ENCODE measurements around the gene TSPAN7. TPM values are rescaled to one million over a fixed set of nuclear protein-coding genes. Genes with fewer than 3 reads are reported as not detected.

Gene TSPAN7
- total RNA-seq, 2 experiments from 2014 or later: not detected

DNA sequence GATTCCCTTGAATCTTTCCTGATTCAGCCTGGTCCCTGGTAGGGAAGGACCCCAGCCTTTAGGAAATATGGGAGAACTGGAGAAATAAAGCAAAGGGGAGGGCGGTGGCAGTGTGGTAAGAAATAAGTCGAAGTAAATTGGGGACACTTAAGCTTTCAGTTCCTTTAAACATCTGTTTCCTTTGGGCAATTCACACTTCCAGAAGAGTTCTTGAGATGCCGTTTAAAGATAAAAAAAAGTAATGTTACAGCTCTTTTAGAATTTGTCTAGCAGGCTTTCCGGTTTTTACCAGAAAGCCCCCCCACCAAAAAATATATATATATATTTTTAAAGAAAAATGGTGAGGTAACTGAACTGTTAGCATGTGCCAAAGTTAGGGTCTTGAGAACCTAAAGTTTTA is 46.6 kb downstream of the TSPAN7 start:
- H3K27me3 Mint-ChIP-seq: peaks cover 9% of the 10 kb centered on the region
- CTCF ChIA-PET: no interaction called here
- no peak overlapping the region for H3K27ac Mint-ChIP-seq
- no peak overlapping the region for H3K4me3 Mint-ChIP-seq
- no peaks in the 10 kb centered on the region for H3K4me1 Mint-ChIP-seq
- H3K9me3 Mint-ChIP-seq (ENCODE audit: low read depth): no peaks in the 10 kb centered on the region
- no peak for ATAC-seq
- H3K36me3 Mint-ChIP-seq: no peaks in the 10 kb centered on the region
- no peak for DNase-seq

DNA sequence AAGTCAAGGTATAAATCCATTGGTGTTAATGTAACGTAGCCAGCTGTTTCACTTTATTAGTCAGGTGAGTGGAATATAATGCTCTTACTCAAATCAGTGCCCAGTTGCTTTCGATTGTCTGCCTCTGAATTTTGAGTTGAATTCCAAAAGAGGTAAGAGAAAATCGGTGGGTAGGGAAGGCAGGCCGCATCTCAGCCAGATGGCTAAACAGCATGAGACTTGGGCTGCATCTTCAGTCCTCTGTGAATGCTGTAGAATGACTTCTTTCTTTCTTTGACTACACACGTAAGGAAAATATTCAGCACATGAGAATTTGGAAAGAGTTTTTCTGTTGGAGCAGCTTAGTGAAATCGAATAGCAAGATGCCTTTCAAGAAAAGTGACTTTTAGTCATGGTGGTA is 49.5 kb downstream of the TSPAN7 start:
- CTCF ChIA-PET: no interaction called here
- Mint-ChIP-seq H3K27me3 (peaks cover 11% of the 10 kb centered on the region), H3K27ac (no peak overlapping the region), H3K4me1 (no peaks in the 10 kb centered on the region), H3K36me3 (no peaks in the 10 kb centered on the region), H3K4me3 (no peak overlapping the region), H3K9me3 (ENCODE audit: low read depth) (no peaks in the 10 kb centered on the region)
- no peak for DNase-seq
- no peak for ATAC-seq

DNA sequence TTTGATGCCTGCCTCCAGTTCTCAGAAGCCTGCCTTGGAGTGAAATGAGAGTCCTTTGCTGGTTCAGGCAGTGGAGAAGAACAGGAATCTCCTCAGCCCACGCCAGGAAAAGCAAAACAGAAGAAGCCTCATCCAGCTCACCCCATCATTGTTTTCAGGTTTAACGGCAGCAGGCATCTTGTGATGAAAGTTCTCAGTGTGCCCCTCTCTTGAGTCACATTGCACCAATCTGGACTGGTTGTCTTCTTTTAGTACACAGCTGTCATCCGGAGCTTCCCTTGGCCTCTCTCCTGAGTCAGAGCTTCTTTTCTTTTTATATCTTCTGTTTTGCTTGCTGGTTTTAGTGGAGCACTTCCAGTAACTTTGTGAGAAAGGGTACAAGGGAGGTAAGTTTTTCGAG is 50.9 kb downstream of the TSPAN7 start:
- H3K4me3 Mint-ChIP-seq: no peak overlapping the region
- no peak for ATAC-seq
- H3K36me3 Mint-ChIP-seq: no peaks in the 10 kb centered on the region
- H3K27me3 Mint-ChIP-seq: peaks cover 8% of the 10 kb centered on the region
- CTCF ChIA-PET: no interaction called here
- H3K9me3 Mint-ChIP-seq (ENCODE audit: low read depth): no peaks in the 10 kb centered on the region
- H3K4me1 Mint-ChIP-seq: no peaks in the 10 kb centered on the region
- H3K27ac Mint-ChIP-seq: no peak overlapping the region
- DNase-seq: no peak

- H3K4me3 Mint-ChIP-seq: no peak overlapping the region
- H3K27ac Mint-ChIP-seq: no peak overlapping the region
- ATAC-seq (no peak), DNase-seq (no peak)
- no peaks in the 10 kb centered on the region for H3K36me3 Mint-ChIP-seq
- no peaks in the 10 kb centered on the region for H3K9me3 Mint-ChIP-seq (ENCODE audit: low read depth)
- peaks cover 8% of the 10 kb centered on the region for H3K27me3 Mint-ChIP-seq
- no peaks in the 10 kb centered on the region for H3K4me1 Mint-ChIP-seq
- CTCF ChIA-PET: no interaction called here
These were observed 53.1 kb downstream of the TSPAN7 start for GRCh38 chrX:38614485-38614884.

- ATAC-seq: no peak
- Mint-ChIP-seq H3K36me3 (no peaks in the 10 kb centered on the region), H3K4me3 (no peak overlapping the region), H3K27me3 (peaks cover 8% of the 10 kb centered on the region), H3K4me1 (no peaks in the 10 kb centered on the region), H3K27ac (no peak overlapping the region), H3K9me3 (ENCODE audit: low read depth) (no peaks in the 10 kb centered on the region)
- DNase-seq: no peak
- CTCF ChIA-PET: no interaction called here
These were observed 55.6 kb downstream of the TSPAN7 start for GRCh38 chrX:38616904-38617303.

DNA sequence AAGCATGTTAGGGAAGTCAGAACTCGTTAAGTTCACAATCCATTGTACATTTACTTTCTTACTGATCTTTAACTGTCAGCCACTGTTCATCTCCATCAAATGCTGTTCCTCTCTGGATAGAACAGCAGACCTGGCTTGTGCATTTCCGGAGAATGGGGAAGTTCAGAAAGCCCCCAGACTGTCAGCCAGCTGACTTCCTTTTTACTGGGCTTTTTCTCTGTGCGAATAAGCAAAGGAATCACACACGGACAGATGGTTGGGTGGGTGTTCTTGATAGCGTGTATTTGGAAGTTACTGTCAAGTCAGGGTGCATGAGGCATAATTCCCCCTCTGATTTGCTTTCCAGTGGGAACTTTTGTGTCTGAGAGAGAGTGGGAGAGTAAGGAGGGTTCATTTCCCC is 56.8 kb downstream of the TSPAN7 start:
- peaks cover 8% of the 10 kb centered on the region for H3K27me3 Mint-ChIP-seq
- no peaks in the 10 kb centered on the region for H3K9me3 Mint-ChIP-seq (ENCODE audit: low read depth)
- no peaks in the 10 kb centered on the region for H3K4me1 Mint-ChIP-seq
- H3K36me3 Mint-ChIP-seq: no peaks in the 10 kb centered on the region
- ATAC-seq: no peak
- no peak overlapping the region for H3K4me3 Mint-ChIP-seq
- no peak overlapping the region for H3K27ac Mint-ChIP-seq
- CTCF ChIA-PET: no interaction called here
- DNase-seq: no peak

GRCh38 chrX:38620623-38621022 is 59.3 kb downstream of the TSPAN7 start:
- Mint-ChIP-seq H3K9me3 (ENCODE audit: low read depth) (no peaks in the 10 kb centered on the region), H3K4me3 (no peak overlapping the region), H3K36me3 (no peaks in the 10 kb centered on the region), H3K27ac (no peak overlapping the region), H3K27me3 (peaks cover 13% of the 10 kb centered on the region), H3K4me1 (peaks cover 1% of the 10 kb centered on the region)
- DNase-seq: no peak
- ATAC-seq: no peak
- CTCF ChIA-PET: no interaction called here

DNA sequence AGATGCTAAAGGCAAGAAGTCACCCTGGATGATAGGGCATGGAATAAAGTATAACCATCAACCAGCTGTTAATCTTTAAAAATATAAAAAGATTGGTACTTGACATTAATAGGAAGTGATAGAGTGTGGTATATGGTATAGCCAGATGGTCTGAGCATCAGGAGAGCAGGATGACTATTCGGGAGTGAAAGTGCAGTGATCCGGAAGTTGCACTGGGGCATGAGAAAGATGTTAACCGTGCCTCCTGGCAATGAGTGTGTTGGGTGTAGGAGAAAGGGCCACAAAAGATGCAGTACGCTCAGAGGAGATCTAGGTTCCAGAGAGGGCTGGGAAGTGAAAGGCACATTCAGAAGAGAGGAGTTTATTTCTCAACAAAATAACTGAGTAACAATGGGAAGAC is 65.0 kb downstream of the TSPAN7 start:
- Mint-ChIP-seq H3K36me3 (no peaks in the 10 kb centered on the region), H3K4me1 (peaks cover 1% of the 10 kb centered on the region), H3K27ac (no peak overlapping the region), H3K4me3 (no peak overlapping the region), H3K9me3 (ENCODE audit: low read depth) (no peaks in the 10 kb centered on the region), H3K27me3 (peaks cover 12% of the 10 kb centered on the region)
- DNase-seq: no peak
- no peak for ATAC-seq
- CTCF ChIA-PET: no interaction called here

DNA sequence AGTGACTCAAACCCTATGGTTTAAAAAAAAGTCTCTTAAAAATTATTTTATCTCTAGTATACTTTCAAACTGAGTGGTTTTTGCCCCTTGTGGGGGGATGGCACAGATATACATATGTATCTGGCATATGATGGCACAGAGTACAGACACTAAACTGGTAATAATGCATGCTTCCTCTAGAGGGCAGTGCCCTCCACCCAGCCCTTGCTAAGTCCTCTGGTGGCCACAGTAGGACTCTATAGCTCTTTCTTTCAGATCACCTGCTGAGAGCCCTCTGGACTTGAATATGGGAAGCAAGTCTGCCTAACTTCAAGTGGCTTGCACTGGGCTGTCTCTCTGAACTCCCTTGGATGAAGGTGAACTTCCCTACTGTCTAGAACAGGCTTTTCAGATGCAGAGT is 66.3 kb downstream of the TSPAN7 start:
- no peak overlapping the region for H3K27ac Mint-ChIP-seq
- H3K27me3 Mint-ChIP-seq: peaks cover 12% of the 10 kb centered on the region
- H3K9me3 Mint-ChIP-seq (ENCODE audit: low read depth): no peaks in the 10 kb centered on the region
- CTCF ChIA-PET: interaction anchor here (0.6 to 1.0 kb wide), 3 partner anchors 21 to 781 kb away, joined by 3 read pairs; no protein-coding TSS in a partner anchor
- peak; percentile 42 for DNase-seq
- peak; percentile 53 for ATAC-seq
- peaks cover 1% of the 10 kb centered on the region for H3K4me1 Mint-ChIP-seq
- H3K36me3 Mint-ChIP-seq: no peaks in the 10 kb centered on the region
- H3K4me3 Mint-ChIP-seq: no peak overlapping the region

DNA sequence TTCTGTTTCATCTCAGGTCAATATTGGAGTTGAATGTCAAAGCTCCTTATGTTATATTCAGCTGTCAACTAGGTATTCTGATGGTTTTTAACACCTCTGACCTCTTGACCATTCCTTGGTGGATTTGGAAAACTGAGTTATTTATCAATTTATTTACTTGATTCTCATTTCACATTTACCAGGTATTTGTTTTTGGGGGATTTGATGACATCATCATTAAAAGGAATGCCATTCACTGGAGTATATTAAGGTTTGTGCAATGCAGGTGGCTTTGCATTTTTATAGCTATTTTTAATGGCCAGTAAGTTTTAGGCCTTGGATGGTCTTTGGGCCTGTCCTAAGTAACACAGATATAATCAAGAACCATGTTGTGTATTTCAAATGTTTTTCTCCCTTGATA is 67.2 kb downstream of the TSPAN7 start:
- no peaks in the 10 kb centered on the region for H3K9me3 Mint-ChIP-seq (ENCODE audit: low read depth)
- no peak for DNase-seq
- no peak overlapping the region for H3K27ac Mint-ChIP-seq
- no peaks in the 10 kb centered on the region for H3K4me1 Mint-ChIP-seq
- H3K27me3 Mint-ChIP-seq: peaks cover 12% of the 10 kb centered on the region
- CTCF ChIA-PET: no interaction called here
- H3K36me3 Mint-ChIP-seq: no peaks in the 10 kb centered on the region
- no peak overlapping the region for H3K4me3 Mint-ChIP-seq
- no peak for ATAC-seq

DNA sequence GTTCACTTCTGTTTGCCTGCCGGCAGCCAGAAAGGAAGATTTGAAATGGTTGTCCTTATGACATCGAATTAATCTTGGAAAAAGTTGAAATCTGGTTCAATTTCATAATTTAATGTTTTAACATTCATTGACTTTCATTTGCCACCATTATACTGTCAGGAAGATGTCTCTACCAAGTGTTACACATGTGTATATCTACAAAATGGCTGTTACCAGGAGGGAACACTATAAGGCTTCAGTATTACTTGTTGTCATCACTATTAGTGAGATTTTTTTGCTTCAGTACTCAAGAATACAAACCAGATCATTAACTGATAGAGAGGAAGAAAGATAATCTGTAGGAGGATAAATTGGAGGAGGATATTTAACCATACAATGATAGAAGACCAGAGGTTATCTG is 71.2 kb downstream of the TSPAN7 start:
- CTCF ChIA-PET: no interaction called here
- Mint-ChIP-seq H3K27me3 (no peaks in the 10 kb centered on the region), H3K27ac (no peak overlapping the region), H3K4me1 (peaks cover 9% of the 10 kb centered on the region), H3K36me3 (no peaks in the 10 kb centered on the region), H3K4me3 (no peak overlapping the region), H3K9me3 (ENCODE audit: low read depth) (no peaks in the 10 kb centered on the region)
- DNase-seq: no peak
- no peak for ATAC-seq

- Mint-ChIP-seq H3K4me1 (peaks cover 9% of the 10 kb centered on the region), H3K27ac (no peak overlapping the region)
- no peak for ATAC-seq
These were observed 73.3 kb downstream of the TSPAN7 start for GRCh38 chrX:38634665-38635064.

GRCh38 chrX:38636949-38637819 is 75.8 kb downstream of the TSPAN7 start:
- Mint-ChIP-seq H3K9me3 (ENCODE audit: low read depth) (no peaks in the 10 kb centered on the region), H3K4me3 (no peak overlapping the region), H3K27me3 (peaks cover 4% of the 10 kb centered on the region), H3K4me1 (peaks cover 9% of the 10 kb centered on the region), H3K36me3 (no peaks in the 10 kb centered on the region), H3K27ac (no peak overlapping the region)
- DNase-seq: no peak
- ATAC-seq: no peak
- CTCF ChIA-PET: interaction anchor here (1.4 kb wide), 1 partner anchor 19 kb away, joined by 3 read pairs; no protein-coding TSS in a partner anchor

More at GRCh38 chrX:38634665-38635064, 73.3 kb downstream of the TSPAN7 start:
- Mint-ChIP-seq H3K4me3 (no peak overlapping the region), H3K27me3 (no peaks in the 10 kb centered on the region), H3K9me3 (ENCODE audit: low read depth) (no peaks in the 10 kb centered on the region), H3K36me3 (no peaks in the 10 kb centered on the region)
- no peak for DNase-seq
- CTCF ChIA-PET: no interaction called here

DNA sequence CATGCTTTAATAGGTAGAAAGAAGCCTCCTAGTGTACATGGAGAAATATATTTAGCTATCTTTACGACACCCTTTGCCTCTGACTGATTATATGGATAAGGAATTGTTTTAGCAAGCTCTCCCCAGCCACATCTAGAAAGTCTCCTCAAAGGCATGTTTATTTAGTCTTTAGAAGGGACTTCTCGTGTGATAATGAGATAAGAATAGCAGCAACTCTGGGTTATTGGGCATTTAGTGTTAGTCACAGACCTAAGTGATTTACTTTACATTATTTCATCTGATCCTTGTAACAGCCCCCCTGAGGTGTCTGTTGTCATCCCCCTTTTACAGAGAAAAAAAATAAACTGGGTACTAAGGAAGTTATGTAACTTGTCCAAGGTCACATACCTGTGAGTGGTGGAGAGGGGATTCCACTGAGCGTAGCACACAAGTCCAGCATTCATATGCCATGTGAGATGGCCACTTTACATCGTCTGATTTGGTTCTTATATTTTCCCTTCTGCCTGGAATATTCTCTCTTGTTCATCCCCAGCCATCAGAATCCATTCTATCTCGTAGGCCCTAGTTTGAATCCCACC is 77.7 kb downstream of the TSPAN7 start:
- H3K4me1 Mint-ChIP-seq: peaks cover 9% of the 10 kb centered on the region
- CTCF ChIA-PET: no interaction called here

More for the DNA sequence above, 77.7 kb downstream of the TSPAN7 start:
- Mint-ChIP-seq H3K36me3 (no peaks in the 10 kb centered on the region), H3K27ac (no peak overlapping the region), H3K9me3 (ENCODE audit: low read depth) (no peaks in the 10 kb centered on the region), H3K4me3 (no peak overlapping the region), H3K27me3 (peaks cover 8% of the 10 kb centered on the region)
- ATAC-seq (no peak), DNase-seq (no peak)

Measured in activated CD8-positive, alpha-beta memory T cell treated with anti-CD3 and anti-CD28 coated beads, Interleukin-2, amount 10 ng/mL, durations not matched to agents 7 days and 5 days (primary cell).